ENCODE results near the gene CDH4. TPM values are rescaled to one million over a fixed set of nuclear protein-coding genes. Genes with fewer than 3 reads are reported as not detected.
A peak's percentile ranks its signal among the peaks of the same experiment; 100 is the strongest.

CDH4 gene
- total RNA-seq, 4 donors from 2014 or later = 0.71 to 4.2 (median 2.9) TPM

DNA sequence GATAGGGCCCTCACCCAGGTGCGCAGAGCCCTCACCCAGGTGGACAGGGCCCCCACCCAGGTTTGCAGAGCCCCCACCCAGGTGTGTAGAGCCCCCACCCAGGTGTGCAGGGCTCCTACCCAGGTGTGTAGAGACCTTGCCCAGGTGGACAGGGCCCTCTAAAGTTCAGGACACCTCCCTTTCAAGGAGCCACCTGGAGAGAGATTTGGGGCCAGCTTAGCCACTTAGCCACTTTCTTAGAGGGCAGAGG, 533.4 kb downstream of the CDH4 start:
- no peak overlapping the region for H3K4me3 ChIP-seq (ENCODE audit: low read depth, poor library complexity, severe bottlenecking)
- TF ChIP-seq POLR2A (IDR thresholded peaks at IDR 0.05) (no peak), CTCF (IDR thresholded peaks at IDR 0.05) (no peak)
- no peak for DNase-seq (ENCODE audit: low spot score in 2 of 2)
- WGBS, 2 donors = 89% methylated on average over 1 of the region's 1 CpG; no CpG with 5 or more reads in 1 of the 2 donors
- intact Hi-C loops (cut with DNase I; ENCODE audit: low total_unique reads) = loop anchor here (10.0 kb wide), 1 partner anchor 481 kb away; no protein-coding TSS in a partner anchor

DNA sequence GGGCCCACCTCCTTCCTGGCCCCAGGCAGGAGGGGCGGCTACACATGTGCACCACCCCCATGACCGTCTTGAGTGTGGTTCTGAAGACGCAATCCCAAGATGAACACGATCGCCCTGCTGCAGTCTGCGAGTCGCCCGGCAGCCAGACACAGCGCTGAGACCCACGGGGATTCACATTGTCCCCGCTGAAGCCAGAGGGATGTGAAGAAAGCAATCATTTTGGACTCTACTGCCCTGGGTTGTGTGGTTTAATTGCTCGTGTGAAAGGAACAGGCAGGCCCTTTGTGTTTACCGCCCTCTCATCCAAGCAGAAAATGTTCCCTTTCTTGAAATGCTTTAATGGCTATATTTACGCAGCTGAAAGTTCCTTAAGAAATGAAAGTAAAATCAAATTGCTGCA, 534.2 kb downstream of the CDH4 start:
- 79 to 84% methylated on average over 14 of the region's 14 CpGs for WGBS, 2 donors
- intact Hi-C loops (cut with DNase I; ENCODE audit: low total_unique reads) = loop anchor here (10.0 kb wide), 1 partner anchor 481 kb away; no protein-coding TSS in a partner anchor
- TF ChIP-seq POLR2A (IDR thresholded peaks at IDR 0.05) = no peak
- no peak for TF ChIP-seq CTCF (IDR thresholded peaks at IDR 0.05)
- DNase-seq (ENCODE audit: low spot score in 2 of 2) = no peak
- no peak overlapping the region for H3K4me3 ChIP-seq (ENCODE audit: low read depth, poor library complexity, severe bottlenecking)

DNA sequence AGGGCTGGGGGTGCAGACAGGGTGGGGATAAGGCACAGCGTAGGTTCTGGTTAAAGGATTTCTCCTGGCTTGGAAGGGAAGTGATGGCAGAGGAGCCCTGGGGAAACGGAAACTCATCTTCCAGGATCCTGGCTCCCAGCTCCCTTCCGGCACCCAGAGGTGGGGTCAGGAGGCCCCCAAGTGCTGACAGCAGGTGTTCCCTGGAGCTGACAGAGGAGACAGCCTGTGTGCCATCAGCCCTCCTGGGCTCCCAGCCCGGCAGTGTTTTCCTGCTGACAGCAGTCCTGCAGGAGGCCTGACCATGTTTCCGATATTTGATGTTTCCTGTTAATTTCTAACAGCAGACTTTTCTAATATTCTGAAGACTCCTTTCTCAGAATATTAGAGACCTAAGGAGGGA, 536.3 kb downstream of the CDH4 start:
- DNase-seq (ENCODE audit: low spot score in 2 of 2) = no peak
- intact Hi-C loops (cut with DNase I; ENCODE audit: low total_unique reads) = loop anchor here (10.0 kb wide), 1 partner anchor 484 kb away; no protein-coding TSS in a partner anchor
- WGBS, 2 donors = 30 to 41% methylated on average over 5 of the region's 5 CpGs
- H3K4me3 ChIP-seq (ENCODE audit: low read depth, poor library complexity, severe bottlenecking) = no peak overlapping the region
- TF ChIP-seq POLR2A (IDR thresholded peaks at IDR 0.05) (no peak), CTCF (IDR thresholded peaks at IDR 0.05) (no peak)

DNA sequence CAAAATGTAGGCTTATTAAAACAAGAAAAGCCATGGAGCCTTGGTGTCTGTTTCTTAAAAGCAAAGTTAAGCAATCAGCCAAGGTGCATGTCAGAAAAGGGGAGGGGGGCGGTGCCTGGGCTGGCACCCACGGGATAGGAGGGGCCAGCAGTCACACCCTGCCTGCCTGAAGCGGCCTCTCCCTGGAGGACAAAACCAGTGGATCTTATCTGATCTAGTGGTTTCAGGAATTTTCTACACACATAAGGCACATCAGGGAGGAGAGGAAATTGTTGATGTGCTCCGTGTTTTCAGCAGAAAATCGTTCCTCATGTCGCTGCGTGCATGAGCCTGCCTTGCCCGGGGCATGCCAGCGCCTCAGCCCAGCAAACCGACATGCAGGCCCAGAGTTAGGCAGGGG, 537.3 kb downstream of the CDH4 start:
- TF ChIP-seq POLR2A (IDR thresholded peaks at IDR 0.05) (no peak), CTCF (IDR thresholded peaks at IDR 0.05) (no peak)
- DNase-seq (ENCODE audit: low spot score in 2 of 2) = peak in 1 of 2 donors; percentile 25
- no peak overlapping the region for H3K4me3 ChIP-seq (ENCODE audit: low read depth, poor library complexity, severe bottlenecking)
- WGBS, 2 donors = 51 to 55% methylated on average over 10 of the region's 10 CpGs
- intact Hi-C loops (cut with DNase I; ENCODE audit: low total_unique reads) = loop anchor here (10.0 kb wide), 1 partner anchor 485 kb away; no protein-coding TSS in a partner anchor

GRCh38 chr20:61790116-61790827, 538.2 kb downstream of the CDH4 start:
- TF ChIP-seq CTCF (IDR thresholded peaks at IDR 0.05) (no peak), POLR2A (IDR thresholded peaks at IDR 0.05) (no peak)
- DNase-seq (ENCODE audit: low spot score in 2 of 2) = no peak
- 92 to 95% methylated on average over 2 of the region's 2 CpGs for WGBS, 2 donors
- intact Hi-C loops (cut with DNase I; ENCODE audit: low total_unique reads) = no loop called here
- H3K4me3 ChIP-seq (ENCODE audit: low read depth, poor library complexity, severe bottlenecking) = no peak overlapping the region

GRCh38 chr20:61791995-61792394, 539.9 kb downstream of the CDH4 start:
- intact Hi-C loops (cut with DNase I; ENCODE audit: low total_unique reads) = no loop called here
- WGBS, 2 donors = 66 to 68% methylated on average over 6 of the region's 6 CpGs
- H3K4me3 ChIP-seq (ENCODE audit: low read depth, poor library complexity, severe bottlenecking) = no peak overlapping the region
- no peak for DNase-seq (ENCODE audit: low spot score in 2 of 2)
- TF ChIP-seq CTCF (IDR thresholded peaks at IDR 0.05) = no peak
- no peak for TF ChIP-seq POLR2A (IDR thresholded peaks at IDR 0.05)
